GM19455 (cell line): Measurements from ENCODE around the gene LRRC18.

Source experiments
- ATAC-seq: cut with Tn5 transposase; IDR thresholded peaks from one replicate; pipeline ENCODE4 v1.9.1; 2021; ENCODE audit not compliant: unreplicated experiment

The LRRC18 gene

GRCh38 chr10:48939790-48940325 is at the start of gene LRRC18:
TSS of gene LRRC18 (minus strand) at chr10:48939840. CDS start at chr10:48914155, 25,685 bp downstream.
- ATAC-seq: no peak

- ATAC-seq: no peak
These were observed 46.0 kb upstream of the LRRC18 start for GRCh38 chr10:48985621-48986158.

GRCh38 chr10:48983648-48984351 is 44.2 kb upstream of the LRRC18 start:
- ATAC-seq: no peak

GRCh38 chr10:48982584-48982983 is 42.9 kb upstream of the LRRC18 start:
- no peak for ATAC-seq

DNA sequence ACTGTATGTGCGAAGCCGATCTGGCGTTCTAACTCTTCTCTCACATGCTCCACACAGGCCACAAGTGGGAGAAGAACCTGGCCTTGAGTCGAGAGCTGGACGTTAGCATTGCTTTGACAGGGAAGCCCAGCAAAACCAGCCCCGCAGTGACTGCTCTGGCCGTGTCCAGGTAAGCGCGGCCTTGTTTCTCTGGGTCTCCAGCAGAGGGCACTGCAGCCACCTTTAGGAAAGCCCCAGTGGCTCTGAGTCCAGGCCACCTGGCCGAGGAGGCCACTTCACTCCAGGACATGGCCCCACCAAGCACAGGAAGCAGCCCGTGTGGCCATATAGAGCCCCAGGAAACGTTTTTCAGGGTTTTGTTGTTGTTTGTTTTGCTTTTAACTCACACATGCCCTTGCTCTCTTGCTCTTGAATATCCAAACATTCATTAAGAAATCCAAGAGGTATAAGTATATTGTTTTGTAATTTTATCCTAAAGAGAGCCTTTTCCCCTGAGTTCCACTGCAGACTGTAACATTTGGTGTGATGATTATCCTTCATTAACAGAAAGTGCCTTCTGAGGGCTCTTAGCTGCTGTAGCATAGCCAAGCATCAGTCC is 41.8 kb upstream of the LRRC18 start:
- no peak for ATAC-seq

- no peak for ATAC-seq
These were observed 38.7 kb upstream of the LRRC18 start for GRCh38 chr10:48978318-48978717.

DNA sequence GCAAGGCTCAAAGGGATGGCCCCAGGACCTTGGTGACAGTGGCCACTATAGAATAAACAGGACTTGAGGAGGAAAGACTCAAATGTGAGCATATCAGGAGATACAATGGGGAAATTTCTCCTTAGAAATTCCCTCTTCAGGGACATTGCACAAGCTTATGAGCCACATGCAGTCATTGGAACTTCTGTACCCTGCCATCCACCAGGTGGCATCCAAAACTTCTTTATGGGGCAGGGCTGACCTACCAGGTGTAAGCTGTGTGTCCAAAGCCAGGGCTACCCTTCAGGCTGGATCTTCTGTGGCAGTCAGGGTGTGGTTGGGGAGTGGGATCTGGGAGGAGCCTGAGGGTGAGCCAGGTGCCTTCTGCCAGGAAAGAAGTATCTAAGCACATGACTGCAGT is 36.6 kb upstream of the LRRC18 start:
- ATAC-seq: no peak

DNA sequence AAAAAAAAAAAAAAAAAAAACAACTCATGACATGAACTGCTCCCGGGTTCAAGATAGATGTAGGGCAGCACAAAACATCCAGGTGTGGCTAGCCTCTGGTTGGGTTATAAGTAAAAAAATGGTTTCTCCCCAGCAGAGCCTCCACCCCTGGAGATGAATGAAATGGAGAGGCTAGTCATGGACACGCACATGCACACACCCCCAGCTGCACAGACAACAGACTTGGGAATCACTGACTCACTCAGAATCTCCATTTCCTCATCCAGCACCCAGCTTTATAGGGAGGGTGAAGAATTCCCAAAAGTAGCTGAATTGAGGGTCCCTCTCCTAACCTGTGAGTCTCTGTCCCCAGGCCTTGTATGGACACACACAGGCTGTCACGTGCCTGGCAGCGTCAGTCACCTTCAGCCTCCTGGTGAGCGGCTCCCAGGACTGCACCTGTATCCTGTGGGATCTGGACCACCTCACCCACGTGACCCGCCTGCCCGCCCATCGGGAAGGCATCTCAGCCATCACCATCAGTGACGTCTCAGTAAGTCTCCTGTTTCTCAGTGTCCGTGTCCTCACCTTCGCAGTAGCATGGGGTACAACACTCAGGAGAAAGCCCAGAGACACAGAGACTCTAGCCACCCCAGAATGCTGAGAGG is 35.0 kb upstream of the LRRC18 start:
- ATAC-seq: no peak

DNA sequence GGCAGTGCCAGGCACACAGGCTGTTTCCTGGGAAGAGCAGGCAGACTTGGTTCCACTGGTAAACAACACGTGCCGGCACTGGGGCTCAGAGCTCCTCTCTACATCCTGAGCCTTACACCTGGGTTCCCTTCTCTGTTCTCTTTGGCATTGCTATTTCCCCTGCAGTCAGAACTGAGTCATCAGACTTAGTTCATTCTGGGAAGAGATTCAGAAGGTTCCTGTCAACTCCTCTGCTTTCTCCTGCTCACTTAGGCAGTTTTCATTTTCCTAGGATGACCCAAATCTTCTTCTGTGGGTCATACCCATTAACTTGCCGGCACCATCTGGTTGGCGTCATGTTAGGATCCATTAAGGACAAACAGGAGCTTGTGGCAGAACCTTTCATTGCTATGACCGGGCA is 33.4 kb upstream of the LRRC18 start:
- ATAC-seq: no peak

- no peak for ATAC-seq
These were observed 31.0 kb upstream of the LRRC18 start for GRCh38 chr10:48970654-48971053.

DNA sequence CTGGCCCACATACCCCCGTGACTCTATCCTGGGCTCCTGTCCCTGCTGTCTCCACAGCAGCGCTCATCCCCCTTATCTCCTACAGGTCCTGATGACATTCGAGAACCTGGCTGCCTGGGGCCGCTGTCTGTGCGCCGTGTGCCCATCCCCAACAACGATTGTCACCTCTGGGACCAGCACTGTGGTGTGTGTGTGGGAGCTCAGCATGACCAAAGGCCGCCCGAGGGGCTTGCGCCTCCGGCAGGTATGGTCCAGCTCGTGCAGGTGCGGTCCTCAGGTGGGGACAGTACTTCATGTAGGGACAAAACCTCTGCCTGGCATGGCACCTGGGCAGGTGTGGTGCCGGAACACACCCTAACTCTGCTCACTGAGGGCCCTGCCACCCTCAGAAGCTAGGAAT is 30.4 kb upstream of the LRRC18 start:
- ATAC-seq: no peak

- ATAC-seq: no peak
These were observed 28.4 kb upstream of the LRRC18 start for GRCh38 chr10:48968036-48968435.

DNA sequence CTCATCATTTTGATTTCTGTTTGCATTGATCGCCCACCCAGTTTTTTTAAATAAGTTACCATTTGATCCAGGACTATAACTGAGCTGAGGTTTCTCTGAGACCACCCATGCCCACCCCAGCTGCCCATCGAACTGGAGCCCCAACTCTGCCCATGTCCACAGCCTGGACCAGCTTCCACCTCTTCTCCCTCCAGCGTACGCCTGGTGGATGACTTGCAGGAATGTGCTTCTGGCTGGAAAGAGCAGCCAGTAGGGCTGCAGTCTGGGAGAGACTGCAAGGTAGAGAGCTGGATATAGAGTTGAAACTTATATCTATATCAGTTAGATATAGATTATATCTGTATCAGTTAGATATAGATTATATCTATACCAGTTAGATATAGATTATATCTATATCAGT is 25.8 kb upstream of the LRRC18 start:
- no peak for ATAC-seq

GRCh38 chr10:48964038-48964437 is 24.4 kb upstream of the LRRC18 start:
- no peak for ATAC-seq

GRCh38 chr10:48958598-48959190 is 19.1 kb upstream of the LRRC18 start:
- ATAC-seq: no peak

DNA sequence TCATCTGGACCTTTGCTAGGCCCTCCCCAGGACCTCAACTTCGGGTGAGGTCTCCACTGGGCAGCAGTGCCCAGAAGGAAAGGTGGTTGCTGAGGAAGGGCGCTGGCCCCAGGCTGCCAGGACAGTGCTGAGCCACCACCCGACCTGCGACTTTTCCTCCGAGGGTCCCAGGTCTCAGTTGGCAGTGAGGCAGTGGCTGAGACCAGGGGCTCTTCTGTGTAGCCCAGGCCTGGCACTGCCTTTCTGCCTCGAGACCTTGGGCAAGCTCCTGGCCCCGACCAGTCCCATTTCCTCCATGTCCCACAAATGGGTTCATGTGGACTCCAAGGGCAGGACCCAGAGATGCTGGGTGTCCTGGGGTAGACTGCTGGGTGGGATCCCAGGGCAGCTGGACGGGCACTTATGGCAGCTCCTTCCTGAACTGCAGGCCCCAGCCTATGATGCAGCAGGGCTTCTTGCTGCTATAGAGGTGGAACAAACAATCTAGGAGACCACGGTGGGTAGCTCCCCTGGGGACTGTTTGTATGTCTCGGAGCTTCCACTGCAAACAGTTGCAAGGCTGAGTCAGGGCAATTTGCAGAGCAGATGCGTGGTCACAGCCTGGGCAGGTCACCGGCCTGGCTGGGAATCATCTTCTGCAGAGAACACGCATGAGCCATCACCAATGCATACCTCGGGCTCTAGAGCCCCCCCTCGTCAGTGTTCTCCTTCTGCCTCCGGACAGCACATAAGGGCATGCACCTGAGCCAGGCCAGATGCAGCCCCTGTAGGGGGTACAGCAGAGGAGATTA is 17.9 kb upstream of the LRRC18 start:
- no peak for ATAC-seq

DNA sequence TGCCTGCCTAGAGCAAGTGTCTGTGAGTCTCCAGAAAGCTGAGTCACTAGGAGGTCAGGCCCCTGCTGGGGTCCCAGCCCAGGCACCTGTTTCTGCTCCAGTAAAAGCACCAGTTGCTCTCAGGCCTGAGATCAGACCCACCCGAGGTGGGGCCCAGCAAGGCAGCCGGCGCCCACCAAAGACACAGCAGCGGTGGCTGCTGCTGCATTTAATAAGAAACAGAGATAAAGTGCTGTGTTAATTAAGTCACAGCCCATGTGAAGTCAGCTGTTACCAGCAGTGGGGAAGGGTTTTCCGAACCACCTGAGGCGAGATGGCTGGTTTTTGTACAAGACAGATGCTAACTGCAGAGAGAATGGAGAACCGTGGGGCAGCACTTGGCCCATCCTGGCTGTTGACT is 12.1 kb upstream of the LRRC18 start:
- no peak for ATAC-seq

- ATAC-seq: no peak
These were observed 8.9 kb upstream of the LRRC18 start for GRCh38 chr10:48948470-48949037.

GRCh38 chr10:48947690-48948469 is 8.2 kb upstream of the LRRC18 start:
- no peak for ATAC-seq
